KMS-11 (cell line): ENCODE results near the gene HES6.

Experiments used
- H2AFZ ChIP-seq: fragments of 200-600 bp; sonication (generic); 2 replicates; pipeline ENCODE4 v1.6.1; 2016; ENCODE audit warnings: antibody characterized with exemption, mixed run types, low read depth
- H3K27ac ChIP-seq: fragments of 200-600 bp; sonication (generic); 2 replicates; pipeline ENCODE4 v1.6.1; 2016; ENCODE audit warnings: mild to moderate bottlenecking, mixed run types
- H3K27me3 ChIP-seq: fragments of 200-600 bp; sonication (generic); 2 replicates; pipeline ENCODE4 v1.6.1; 2017; ENCODE audit warnings: mild to moderate bottlenecking, low read depth, mixed run types, moderate library complexity; ENCODE audit not compliant: insufficient read depth
- H3K36me3 ChIP-seq: fragments of 200-600 bp; sonication (generic); 2 replicates; pipeline ENCODE4 v1.6.1; 2017; ENCODE audit warnings: mild to moderate bottlenecking, mixed run types; ENCODE audit not compliant: insufficient read depth
- H3K4me1 ChIP-seq: fragments of 200-600 bp; sonication (generic); 2 replicates; pipeline ENCODE4 v1.6.1; 2016; ENCODE audit warnings: mild to moderate bottlenecking, low read depth, mixed run types; ENCODE audit not compliant: poor library complexity, severe bottlenecking
- H3K4me2 ChIP-seq: fragments of 200-600 bp; sonication (generic); 2 replicates; pipeline ENCODE4 v1.7.0; 2016; ENCODE audit warnings: mild to moderate bottlenecking, mixed run types
- H3K4me3 ChIP-seq: fragments of 200-600 bp; sonication (generic); IDR thresholded peaks from 2 replicates; pipeline ENCODE4 v1.6.1; 2017; ENCODE audit warnings: low read depth, low read length, mixed read lengths; ENCODE audit not compliant: insufficient read depth
- H3K79me2 ChIP-seq: fragments of 200-600 bp; sonication (generic); 2 replicates; pipeline ENCODE4 v1.6.1; 2016; ENCODE audit warnings: low read depth, mixed run types; ENCODE audit not compliant: insufficient read depth
- H3K9ac ChIP-seq: fragments of 200-600 bp; sonication (generic); 2 replicates; pipeline ENCODE4 v1.6.1; 2016; ENCODE audit warnings: mild to moderate bottlenecking, mixed run types
- H4K20me1 ChIP-seq: fragments of 200-600 bp; sonication (generic); 2 replicates; pipeline ENCODE4 v1.6.1; 2016; ENCODE audit warnings: mild to moderate bottlenecking, mixed run types; ENCODE audit not compliant: insufficient read depth
- CTCF ChIP-seq: fragments of 200-600 bp; sonication (generic); conservative IDR thresholded peaks from 2 replicates; pipeline ENCODE4 v1.6.1; 2017; ENCODE audit warnings: low read depth, mild to moderate bottlenecking, antibody characterized with exemption, low read length, moderate library complexity, mixed read lengths

HES6 gene

GRCh38 chr2:238250896-238251295 is 11.1 kb upstream of the HES6 start:
- no peak overlapping the region for H3K4me2 ChIP-seq
- H3K9ac ChIP-seq = no peak overlapping the region
- no peaks in the 10 kb centered on the region for H4K20me1 ChIP-seq
- TF ChIP-seq CTCF = no peak
- H3K4me1 ChIP-seq = peaks cover 5% of the 10 kb centered on the region
- no peaks in the 10 kb centered on the region for H3K36me3 ChIP-seq
- H3K4me3 ChIP-seq = no peak overlapping the region
- no peaks in the 10 kb centered on the region for H3K79me2 ChIP-seq
- H3K27me3 ChIP-seq = no peaks in the 10 kb centered on the region
- no peak overlapping the region for H2AFZ ChIP-seq
- H3K27ac ChIP-seq = no peak overlapping the region

GRCh38 chr2:238247841-238248453 is 8.1 kb upstream of the HES6 start:
- Histone ChIP-seq H3K27me3 (no peaks in the 10 kb centered on the region), H3K27ac (no peak overlapping the region), H3K4me3 (no peak overlapping the region), H2AFZ (no peak overlapping the region), H3K4me1 (no peaks in the 10 kb centered on the region), H3K36me3 (no peaks in the 10 kb centered on the region), H3K9ac (no peak overlapping the region), H3K79me2 (no peaks in the 10 kb centered on the region), H3K4me2 (no peak overlapping the region), H4K20me1 (no peaks in the 10 kb centered on the region)
- TF ChIP-seq CTCF = no peak

- H3K27me3 ChIP-seq = no peaks in the 10 kb centered on the region
- no peak overlapping the region for H3K4me3 ChIP-seq
- no peaks in the 10 kb centered on the region for H3K79me2 ChIP-seq
- no peak overlapping the region for H3K9ac ChIP-seq
- H2AFZ ChIP-seq = no peak overlapping the region
- no peak overlapping the region for H3K4me2 ChIP-seq
- no peaks in the 10 kb centered on the region for H3K36me3 ChIP-seq
- H4K20me1 ChIP-seq = no peaks in the 10 kb centered on the region
- H3K27ac ChIP-seq = no peak overlapping the region
- no peak for TF ChIP-seq CTCF
- peaks cover 4% of the 10 kb centered on the region for H3K4me1 ChIP-seq
These were observed 7.4 kb upstream of the HES6 start for GRCh38 chr2:238247002-238247822.

- Histone ChIP-seq H3K4me2 (no peak overlapping the region), H3K27ac (no peak overlapping the region), H3K79me2 (peaks cover under 1% of the 10 kb centered on the region; the same call in 1 of the 2 replicates)
These were observed 4.3 kb upstream of the HES6 start for GRCh38 chr2:238244151-238244550.

More at GRCh38 chr2:238244151-238244550, 4.3 kb upstream of the HES6 start:
- Histone ChIP-seq H3K9ac (no peak overlapping the region), H3K36me3 (no peaks in the 10 kb centered on the region), H3K4me3 (no peak overlapping the region), H3K27me3 (no peaks in the 10 kb centered on the region), H4K20me1 (no peaks in the 10 kb centered on the region), H2AFZ (no peak overlapping the region), H3K4me1 (peaks cover 16% of the 10 kb centered on the region)
- TF ChIP-seq CTCF = no peak
